ENCODE data around the gene FAM200C.

FAM200C gene

DNA sequence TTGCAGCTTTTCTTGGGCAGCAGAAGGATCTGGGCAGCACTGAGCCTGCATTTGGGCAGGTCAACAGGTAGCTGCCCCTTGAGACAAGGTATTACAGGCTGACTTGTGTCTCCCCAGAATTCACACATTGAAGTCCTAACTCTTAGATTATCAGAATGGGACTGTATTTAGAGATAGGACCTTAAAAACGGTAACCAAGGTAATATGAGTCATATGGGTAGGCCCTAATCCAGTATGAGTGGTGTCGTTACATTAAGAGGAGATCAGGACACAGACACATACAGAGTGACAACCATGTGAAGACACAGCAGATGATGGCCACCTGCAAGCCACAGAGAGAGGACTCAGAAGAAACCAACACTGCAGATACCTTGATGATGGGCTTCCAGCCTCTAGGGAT is 32.6 kb downstream of the FAM200C start:
- no peak for DNase-seq (ENCODE audit: low read depth, low spot score)

DNA sequence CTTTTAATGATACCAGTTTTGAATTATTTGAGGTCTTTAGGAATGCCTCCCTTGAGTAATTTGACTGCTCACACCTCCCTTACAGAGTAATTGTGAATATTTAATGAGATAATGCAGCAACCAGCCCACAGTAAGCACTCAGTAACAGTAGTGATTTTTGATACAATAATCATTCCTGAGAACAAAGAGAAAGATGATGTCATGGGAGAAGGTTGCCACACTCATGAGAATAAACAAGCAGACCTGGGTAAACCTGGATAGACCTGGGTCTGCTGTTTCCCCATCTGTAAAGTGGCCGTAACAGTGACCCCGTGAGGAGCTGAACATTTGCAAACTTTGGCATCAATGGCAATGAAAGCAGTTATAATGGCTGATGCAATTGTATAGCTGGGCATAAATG is 33.6 kb downstream of the FAM200C start:
- no peak for DNase-seq (ENCODE audit: low read depth, low spot score)

DNA sequence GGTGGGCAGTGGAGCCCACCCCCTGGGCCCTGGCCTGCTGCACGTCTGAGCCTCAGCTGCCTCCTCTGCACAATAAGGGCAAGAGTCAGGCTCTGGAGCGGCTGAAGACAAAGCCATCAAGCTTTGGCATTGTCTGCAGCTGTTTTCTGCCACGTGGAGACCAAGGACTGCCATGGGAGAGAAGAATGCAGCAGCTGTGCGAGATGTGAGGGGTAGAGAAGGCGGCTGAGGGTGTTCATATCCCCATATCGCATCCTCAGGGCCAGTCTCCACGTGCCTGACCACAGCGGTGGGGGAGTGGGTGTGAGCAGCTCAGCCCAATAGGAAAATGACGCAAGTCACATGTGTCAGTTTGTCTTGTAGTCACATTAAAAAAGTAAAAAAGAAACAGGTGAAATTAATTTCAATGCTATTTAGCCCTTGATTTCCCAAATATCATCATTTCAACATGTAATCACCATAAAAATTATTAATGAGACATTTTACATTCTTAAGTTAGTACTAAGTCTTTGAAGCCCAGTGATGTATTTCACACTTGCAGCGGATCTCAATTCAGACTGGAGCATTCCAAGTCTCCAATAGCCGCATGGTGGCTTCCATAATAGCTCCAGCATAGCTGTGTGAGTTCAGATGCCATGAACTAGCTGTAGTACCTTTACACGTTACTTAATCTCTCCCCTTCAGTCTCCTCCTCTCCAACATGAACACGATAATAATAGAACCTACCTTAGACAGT is 36.0 kb downstream of the FAM200C start:
- DNase-seq (ENCODE audit: low read depth, low spot score), result no peak

DNA sequence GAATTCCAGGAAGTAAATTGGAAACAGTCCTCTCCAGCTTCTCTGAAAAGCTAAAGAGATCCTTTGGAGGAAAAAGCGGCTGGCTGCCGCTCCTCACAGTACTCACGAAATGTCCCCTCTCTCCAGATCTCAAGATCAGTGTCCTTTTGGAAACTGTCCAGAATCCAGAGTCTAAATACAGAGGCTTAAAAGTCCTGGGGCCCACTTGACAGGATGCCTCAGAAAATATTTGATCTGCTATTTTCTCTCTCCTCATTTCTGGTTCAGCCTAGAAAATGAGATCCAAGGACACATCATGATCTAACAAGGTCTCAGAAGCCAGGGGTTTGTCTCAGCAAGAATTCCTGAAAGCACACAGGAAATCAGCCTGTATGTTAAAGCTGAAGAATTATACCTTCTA is 36.6 kb downstream of the FAM200C start:
- no peak for DNase-seq (ENCODE audit: low read depth, low spot score)

DNA sequence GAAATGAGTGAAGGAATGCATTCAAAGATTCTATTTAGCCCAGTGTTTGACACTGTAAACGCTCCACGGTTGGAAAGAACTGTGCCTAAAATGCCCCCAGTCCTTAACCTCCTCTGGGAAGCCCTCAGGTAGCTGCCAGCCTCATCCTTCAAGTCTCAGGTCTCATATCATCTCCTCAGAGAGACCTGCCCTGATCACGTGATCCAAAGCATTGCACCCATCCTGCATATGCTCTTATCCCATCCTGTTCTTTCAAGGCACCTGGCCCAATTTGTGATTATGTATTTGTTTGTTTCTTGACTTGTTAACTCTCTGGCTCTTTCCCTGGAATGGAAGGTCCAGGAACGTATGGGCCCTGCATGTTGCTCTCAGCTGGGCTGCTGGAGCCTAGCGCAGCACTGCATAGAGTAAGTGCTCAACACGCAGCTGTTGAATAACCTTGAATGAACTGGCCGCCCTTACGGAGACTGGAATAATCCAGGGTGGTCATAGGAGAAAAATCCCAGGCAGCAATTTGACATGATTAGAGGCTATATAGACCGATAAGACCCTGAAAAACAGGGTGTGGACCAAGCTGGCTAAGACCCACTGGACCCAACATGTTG is 38.1 kb downstream of the FAM200C start:
- no peak for DNase-seq (ENCODE audit: low read depth, low spot score)

DNA sequence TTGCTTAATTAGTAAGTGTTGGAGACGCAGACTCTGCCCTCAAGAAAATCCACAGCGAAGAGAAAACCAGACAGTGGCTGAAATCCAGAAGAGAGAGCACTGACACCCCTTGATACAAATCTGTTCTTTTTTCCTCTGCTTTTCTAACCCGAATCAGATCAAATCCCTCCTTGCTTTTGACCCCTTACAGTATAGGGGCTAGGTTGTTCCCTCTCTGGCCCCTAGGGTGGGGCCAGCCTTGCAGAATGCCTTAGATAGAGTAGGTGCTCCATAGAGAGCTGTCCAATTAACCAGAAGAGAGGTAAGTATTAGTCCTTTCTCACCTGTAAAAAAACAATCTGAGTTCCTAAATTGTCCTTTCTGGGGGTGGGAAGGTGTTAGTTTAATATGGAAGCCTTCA is 39.5 kb downstream of the FAM200C start:
- DNase-seq (ENCODE audit: low read depth, low spot score), result no peak

DNA sequence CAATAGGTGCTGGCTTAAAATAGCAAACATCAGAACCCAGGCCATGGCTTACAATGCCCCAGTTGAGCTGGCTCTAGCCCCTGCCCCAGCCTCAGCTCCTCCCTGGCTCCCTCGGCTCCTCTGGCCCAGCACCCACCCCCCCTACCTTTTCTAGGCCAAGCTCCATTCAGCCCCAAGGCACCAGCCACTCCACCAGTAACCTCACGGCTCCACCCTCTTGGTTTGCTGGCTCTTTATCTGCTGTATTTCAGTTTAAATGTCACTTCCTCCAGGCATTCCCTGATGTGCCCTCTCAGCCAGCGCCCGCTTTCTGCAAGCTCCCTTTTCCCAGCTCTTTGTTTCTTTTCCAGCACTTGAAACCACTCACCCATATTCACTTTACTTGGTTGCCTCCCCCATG is 40.0 kb downstream of the FAM200C start:
- DNase-seq (ENCODE audit: low read depth, low spot score), result no peak

DNA sequence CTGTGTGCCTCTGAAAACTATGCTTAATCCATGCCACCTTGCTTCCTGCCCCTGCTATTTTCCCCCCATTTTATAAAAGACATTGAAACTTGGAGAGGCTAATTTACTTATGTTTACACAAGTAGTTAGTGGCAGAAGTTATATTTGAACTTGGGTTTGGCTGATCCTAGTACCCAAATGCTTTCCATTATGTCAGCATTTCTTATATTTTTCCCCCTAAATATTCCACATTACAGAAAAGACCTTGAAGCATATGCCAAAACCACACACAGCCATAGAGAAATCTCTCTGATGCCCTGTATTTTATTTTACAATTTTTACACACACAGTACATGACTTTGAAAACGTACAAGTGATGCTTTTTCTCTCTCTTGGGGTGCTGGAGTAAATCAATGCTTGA is 40.6 kb downstream of the FAM200C start:
- DNase-seq (ENCODE audit: low read depth, low spot score), result no peak

DNA sequence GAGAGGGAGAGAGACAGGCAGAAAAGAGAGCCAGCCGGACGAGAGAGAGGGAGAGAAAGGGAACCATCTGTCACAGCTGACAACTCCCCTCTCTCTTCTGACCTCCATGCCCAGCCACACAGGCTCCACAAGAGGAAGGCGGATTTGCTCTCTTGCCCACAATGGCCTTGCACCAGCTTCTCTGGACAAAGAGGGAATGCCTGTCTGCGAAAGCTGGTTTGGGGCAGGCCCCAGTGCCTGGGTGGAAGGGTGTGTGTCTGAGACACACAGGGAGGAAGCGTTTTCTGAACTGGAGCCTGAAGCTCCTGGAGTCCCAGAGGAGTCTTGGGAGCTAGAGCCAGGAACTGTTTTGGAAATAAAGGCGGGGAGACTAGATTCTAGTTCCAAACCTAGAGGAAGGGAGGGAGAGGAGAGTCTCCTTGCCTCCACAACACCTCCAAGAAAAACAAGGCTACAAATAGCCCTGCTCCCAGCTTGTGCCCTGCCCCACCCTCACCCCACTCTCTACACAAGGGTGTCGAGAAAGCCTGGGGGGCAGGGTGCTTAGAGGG is 41.9 kb downstream of the FAM200C start:
- no peak for DNase-seq (ENCODE audit: low read depth, low spot score)

DNA sequence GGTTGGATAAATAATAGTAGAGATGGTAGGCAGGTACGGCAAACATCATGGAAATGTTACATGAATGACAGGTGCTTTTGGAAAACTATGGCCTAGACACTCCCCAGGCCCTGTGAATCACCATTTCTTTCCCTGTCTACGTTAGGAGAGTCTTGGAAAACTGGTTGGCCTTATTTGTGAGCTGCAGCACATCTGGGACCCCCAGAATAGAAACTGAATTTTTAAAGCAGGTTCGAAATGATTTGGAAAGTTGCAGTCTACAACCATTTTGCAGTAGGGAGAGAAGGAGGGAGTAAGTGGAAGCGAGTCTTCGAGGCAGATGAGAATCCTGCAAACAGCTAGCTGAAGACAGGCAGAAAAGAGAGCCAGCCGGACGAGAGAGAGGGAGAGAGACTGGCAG is 42.5 kb downstream of the FAM200C start:
- no peak for DNase-seq (ENCODE audit: low read depth, low spot score)

DNA sequence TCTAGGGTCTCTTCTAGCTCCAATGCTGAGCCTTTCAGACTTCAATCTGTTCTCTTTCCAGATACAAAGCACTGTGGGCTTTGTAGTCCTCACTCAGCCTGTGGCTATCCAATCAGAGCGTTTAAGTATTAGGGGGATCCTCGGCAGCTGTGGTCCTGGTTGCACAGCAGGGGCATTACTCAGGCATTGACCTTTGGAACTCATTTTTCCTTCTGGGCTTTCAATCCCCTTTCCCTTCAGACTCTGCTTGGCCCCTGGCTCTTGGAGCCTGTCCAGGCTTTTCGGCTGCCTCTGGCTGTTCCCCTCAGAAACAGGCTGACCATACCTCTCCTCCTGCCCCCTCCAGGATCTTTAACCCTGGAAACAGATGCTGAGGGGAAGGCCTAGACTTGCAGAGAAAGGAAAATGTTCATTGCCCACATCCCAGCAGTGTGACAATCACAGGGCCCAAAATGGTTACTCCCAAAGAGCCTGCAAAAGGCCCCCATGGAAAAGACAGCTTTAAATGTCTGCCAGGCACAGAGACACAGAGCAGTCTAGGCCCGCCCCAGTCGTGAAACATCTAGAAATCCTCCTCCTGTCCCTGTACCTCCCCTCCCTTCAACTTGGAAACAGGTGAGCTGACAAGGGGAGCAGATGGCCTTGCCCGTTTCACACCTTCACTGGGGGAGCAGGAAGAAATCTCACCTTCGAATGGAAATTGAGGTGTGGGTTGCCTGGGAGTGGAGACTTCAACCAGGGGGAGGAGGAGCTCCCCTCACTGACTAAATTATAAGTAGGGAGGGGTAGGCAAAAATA is 43.1 kb downstream of the FAM200C start:
- no peak for DNase-seq (ENCODE audit: low read depth, low spot score)

DNA sequence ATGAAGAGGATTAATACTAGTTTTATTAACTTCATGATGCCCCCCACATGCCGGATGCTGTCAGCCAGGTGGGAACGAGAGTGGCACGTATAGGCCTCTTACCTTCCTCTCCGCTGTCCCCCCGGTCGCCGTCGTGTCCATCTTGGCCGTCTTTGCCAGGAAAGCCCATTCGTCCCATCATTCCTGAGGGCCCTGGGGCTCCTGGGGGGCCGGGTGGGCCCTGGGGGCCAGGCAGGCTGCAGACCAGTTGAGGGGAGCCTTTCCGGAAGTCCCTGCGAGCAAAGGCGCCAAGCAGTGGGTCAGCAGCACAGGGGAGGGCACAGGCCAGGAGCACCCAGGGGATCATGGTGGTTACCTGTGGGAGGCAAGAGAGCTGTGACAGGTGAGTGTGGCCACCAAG is 45.2 kb downstream of the FAM200C start:
- no peak for DNase-seq (ENCODE audit: low read depth, low spot score)

DNA sequence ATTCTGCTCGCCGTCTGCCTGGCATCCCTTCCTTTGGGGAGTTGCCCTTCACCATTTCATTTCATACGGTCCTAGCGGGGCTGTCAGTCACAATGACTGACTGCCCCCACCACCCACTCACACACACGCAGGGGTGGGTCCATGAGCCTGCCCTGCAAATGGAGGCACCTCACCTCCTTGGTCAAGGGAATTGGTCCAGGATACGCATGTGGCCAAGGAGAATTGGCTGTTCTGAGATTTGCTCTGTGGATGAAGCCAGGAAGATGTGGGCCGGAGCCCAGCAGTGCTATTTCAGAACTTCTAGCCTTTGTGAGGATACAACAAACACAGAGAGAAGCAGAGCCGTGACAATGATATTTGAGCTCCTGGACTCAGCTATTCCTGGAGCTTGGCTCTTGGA is 46.5 kb downstream of the FAM200C start:
- DNase-seq (ENCODE audit: low read depth, low spot score), result no peak

DNA sequence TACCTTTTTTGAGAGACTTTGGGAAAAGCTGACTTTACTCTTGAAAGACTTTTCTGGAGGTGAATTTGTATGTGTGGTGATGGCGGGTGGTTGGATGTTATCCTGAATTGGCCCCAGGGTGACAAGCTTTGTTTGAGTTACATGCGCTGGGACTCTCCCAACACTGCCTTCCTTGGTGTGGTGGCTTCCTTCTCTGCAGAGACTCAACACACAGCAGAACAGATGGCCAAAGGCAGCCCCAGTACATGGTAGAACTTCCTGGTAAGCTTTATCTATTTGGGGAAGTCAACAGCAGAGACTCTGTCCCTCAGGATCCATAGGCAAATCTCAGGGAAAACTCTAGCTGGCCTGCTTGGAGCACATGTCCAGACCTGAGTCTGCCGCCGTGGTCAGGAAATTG is 47.5 kb downstream of the FAM200C start:
- DNase-seq (ENCODE audit: low read depth, low spot score), result no peak

DNA sequence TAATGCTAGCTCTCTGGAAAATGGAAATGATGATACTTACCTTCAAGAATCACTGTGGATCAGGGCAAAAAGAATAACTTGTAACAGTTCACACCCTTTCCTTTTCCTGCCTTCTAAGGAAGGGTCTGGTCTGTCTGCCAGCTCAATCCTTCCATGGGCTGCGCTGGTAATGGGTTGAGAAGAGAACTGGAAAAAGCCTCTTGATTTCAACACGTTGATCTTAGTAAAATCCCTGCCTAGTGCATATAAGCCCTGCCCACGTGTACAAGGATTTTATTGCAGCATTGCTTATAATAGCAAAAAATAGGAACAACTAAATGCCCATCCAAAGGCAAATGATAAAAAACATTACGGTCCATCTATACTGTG is 49.9 kb downstream of the FAM200C start:
- no peak for DNase-seq (ENCODE audit: low read depth, low spot score)

DNA sequence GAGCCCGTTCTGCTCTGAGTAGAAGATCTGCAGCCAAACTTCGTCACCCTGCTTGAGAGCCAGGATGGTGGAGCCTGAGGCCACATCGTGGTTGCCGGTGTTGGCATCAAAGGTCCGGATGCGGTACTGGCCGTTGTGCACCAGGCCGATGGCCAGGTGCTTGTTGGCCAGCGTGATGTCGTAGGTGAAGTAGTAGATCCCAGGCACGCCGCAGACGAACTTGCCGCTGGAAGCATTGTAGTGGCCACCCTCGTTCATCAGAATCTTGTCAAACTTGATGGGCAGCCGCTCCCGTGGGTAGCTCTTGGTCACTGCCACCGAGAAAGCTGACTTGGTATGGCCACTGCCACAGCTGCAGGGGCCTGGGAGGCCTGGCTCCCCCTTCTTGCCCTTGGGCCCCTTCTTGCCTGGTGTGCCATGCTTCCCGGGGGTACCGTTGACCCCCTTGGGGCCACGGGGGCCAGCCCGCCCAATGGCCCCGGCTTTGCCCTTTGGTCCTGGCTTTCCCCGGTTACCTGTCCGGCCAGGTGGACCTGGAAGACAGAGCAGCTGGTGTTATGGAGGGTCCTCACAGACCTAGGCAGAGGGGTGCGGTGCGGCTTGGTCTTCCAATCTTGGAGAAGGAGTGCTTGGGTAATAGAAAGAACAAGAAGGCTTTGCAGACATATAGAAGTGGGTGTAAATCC is 50.5 kb downstream of the FAM200C start:
- DNase-seq (ENCODE audit: low read depth, low spot score), result no peak

DNA sequence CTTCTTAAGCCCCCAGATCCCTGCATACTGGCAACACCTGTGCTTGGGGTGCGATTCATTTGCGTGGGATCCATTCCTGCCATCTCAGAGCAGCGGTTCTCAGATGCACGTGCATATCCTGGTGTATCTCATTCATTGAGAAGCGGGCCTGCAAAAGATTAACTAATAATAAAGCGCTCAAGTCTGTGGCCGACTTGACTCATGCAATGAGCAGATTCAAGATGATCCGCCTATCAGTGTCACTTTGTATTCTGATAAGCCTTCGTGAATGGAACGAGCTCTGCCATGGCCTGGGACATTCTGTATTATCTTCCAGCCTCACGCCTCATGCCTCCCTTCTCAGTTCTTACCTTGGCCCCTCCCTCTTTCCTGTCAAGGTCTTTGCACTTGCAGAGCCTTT is 51.8 kb downstream of the FAM200C start:
- no peak for DNase-seq (ENCODE audit: low read depth, low spot score)

DNA sequence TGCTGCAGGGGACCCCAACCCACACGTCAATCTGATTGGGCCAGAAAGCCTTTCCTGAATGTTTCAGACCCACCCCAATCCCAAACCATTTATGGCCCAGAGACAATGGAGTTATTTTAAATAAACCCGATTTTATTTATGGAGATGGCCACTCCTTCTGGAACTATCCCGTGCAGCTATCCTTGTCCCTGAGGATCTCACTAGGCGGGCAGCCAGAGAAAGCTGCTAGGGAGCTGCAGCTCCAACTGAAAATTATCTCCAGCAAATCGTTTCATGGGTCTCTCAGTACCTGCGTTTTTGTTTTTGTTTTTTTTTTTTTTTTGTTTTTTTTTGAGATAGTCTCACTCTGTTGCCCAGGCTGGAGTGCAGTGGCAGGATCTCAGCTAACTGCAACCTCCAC is 52.4 kb downstream of the FAM200C start:
- DNase-seq (ENCODE audit: low read depth, low spot score), result no peak

Measured in astrocyte of the hippocampus (primary cell).